ENCODE results near the gene CEPT1. TPM values are rescaled to one million over a fixed set of nuclear protein-coding genes. Genes with fewer than 3 reads are reported as not detected.

CEPT1 gene
- polyA plus RNA-seq, 4 donors: 10.0 to 62.1 (median 18.2) TPM

DNA sequence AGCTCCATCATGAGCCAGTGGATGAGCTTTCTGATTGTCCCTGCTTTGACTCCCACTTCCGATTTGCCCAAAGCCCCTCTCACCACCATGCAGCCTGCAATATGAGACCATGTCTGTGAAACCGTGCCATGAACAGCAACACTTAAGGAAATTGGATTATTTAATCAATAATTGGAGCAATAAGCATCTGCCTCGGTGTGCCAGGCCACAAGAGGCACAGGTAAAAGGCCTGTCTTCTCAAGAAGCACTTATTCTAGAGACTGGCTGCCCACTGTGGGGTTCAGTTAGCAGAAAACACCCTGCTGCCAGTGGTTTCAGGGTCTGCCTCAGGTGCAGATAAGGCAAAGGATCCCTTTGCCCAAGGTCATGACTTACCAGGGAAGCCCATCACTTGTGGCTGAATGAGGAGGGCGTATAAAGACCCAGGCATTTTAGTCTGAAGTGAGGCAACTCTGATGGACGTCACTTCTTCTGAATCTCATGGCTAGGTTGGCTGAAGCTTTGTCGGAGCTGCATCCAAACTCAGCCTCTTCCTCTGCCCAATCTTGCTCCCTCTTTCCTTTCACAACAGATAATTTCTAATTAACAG lies 80.4 kb downstream of the CEPT1 start:
- Histone ChIP-seq H3K4me1 (ENCODE audit: control insufficient read depth in 3 of 3, insufficient read depth in 2 of 3, low read depth in 1 of 3, low read length in 2 of 3) (peaks cover 0 to 22% (median 3%) of the 10 kb centered on the region in 3 donors), H3K9me3 (ENCODE audit: control insufficient read depth in 2 of 2, insufficient read depth in 1 of 2, low read depth in 1 of 2, low read length in 1 of 2) (no peaks in the 10 kb centered on the region), H3K36me3 (ENCODE audit: control insufficient read depth in 3 of 3, insufficient read depth in 2 of 3, low read depth in 1 of 3, low read length in 3 of 3) (no peaks in the 10 kb centered on the region), H3K27me3 (ENCODE audit: control insufficient read depth in 3 of 3, insufficient read depth in 3 of 3, low read length in 3 of 3) (no peaks in the 10 kb centered on the region), H3K4me3 (ENCODE audit: low read depth in 1 of 3, low read length in 3 of 3) (no peak overlapping the region), H3K27ac (ENCODE audit: low read depth in 1 of 3, low read length in 2 of 3) (peak overlapping the region in 1 of 3 donors; percentile 63)
- 79 to 84% (median 83%) methylated on average over 6 of the region's 6 CpGs for WGBS, 3 donors
- FAIRE-seq: no peak
- DNase-seq: no peak

DNA sequence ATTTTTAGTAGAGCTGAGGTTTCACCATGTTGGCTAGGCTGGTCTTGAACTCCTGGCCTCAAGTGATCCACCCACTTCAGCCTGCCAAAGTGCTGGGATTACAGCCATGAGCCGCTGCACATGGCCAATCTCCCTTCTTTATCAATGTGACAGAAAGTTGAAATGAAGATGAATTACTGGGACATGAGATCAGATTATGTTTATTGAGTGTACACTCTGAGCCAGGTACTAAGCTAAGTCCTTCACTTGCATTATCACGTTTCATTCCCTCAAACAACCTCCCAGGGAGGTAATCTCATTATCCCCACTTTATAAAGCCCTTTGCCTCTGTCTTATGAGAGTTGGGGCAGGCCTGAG lies 81.2 kb downstream of the CEPT1 start:
- FAIRE-seq (no peak), DNase-seq (no peak)
- peak overlapping the region in 2 of 3 donors; percentile 27 to 45 for H3K27ac ChIP-seq (ENCODE audit: low read depth in 1 of 3, low read length in 2 of 3)
- H3K4me3 ChIP-seq (ENCODE audit: low read depth in 1 of 3, low read length in 3 of 3): no peak overlapping the region
- H3K36me3 ChIP-seq (ENCODE audit: control insufficient read depth in 3 of 3, insufficient read depth in 2 of 3, low read depth in 1 of 3, low read length in 3 of 3): no peaks in the 10 kb centered on the region
- H3K27me3 ChIP-seq (ENCODE audit: control insufficient read depth in 3 of 3, insufficient read depth in 3 of 3, low read length in 3 of 3): no peaks in the 10 kb centered on the region
- WGBS, 3 donors: 13 to 27% (median 23%) methylated on average over 2 of the region's 2 CpGs
- no peaks in the 10 kb centered on the region for H3K9me3 ChIP-seq (ENCODE audit: control insufficient read depth in 2 of 2, insufficient read depth in 1 of 2, low read depth in 1 of 2, low read length in 1 of 2)
- peaks cover 0 to 13% (median 3%) of the 10 kb centered on the region in 3 donors for H3K4me1 ChIP-seq (ENCODE audit: control insufficient read depth in 3 of 3, insufficient read depth in 2 of 3, low read depth in 1 of 3, low read length in 2 of 3)

DNA sequence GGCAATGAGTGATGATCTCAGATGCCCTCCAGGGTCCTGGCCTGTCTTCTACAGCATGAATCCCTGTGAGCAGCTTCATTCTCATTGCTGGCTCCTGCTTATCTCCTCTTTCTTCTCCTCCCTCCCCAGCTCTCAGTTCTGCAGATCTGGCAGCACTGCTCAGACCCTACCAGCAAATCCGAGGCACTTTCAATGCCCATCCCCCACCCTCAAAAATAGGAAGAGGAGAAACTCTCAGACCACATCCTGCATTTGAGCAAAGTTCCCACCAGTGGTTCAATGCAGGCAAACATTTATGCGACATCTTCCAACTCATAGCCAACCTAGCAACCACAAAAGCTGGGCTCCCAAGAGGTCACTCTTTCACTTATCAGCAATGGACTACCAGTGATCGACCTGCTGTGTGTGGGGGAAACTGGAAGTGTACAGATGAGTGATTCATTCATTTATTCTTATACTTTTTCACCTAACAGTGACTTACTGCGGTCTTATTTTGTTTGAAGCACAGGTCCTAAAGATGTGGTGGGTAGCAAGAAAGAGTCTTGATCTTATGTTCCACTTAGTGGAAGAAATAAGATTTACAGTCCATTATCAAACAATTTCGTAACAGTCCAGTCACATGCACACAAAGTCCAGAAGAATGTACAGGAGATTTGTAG lies 81.7 kb downstream of the CEPT1 start:
- H3K27ac ChIP-seq (ENCODE audit: low read depth in 1 of 3, low read length in 2 of 3): peak overlapping the region; percentile 9 to 53 (median 45)

DNA sequence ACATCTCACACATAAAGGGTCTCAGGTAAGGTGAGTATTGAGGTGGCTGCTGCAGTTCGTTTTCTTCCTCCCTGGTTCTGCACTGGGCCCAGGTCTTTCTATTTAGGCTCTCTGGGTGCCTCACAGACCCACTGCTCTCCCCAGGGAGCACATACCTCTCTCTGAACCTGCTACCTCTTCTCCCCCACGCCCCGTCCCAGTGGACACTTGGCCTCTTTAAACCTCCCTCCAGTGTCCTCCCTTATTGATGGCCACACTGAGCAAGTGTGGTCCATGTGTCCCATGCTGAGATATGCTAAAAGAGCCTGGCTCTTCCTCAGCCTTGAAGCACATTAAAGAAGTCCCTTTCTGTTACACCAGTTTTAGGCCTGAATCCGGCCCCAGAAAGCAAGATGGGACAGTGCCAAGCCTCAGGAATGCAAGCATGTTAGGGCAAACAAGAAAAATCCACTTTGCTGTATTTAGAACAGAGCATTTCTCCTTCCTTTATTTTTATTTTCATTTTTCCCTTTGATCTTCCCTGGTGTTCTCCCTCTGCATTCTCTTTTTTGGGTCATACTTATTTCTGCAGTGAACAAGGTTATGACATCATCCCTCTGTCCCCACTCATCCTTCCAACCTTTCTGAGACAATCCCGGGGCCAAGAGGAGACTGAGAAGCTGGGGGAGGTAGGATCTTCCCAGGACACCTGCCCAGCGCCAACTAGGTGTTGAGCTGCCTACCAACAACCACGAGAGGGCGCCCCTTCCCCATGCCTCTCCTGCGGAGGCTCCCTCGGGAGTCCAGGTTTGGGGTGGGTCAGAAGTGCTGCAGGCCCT lies 82.5 kb downstream of the CEPT1 start:
- no peaks in the 10 kb centered on the region for H3K36me3 ChIP-seq (ENCODE audit: control insufficient read depth in 3 of 3, insufficient read depth in 2 of 3, low read depth in 1 of 3, low read length in 3 of 3)
- 18 to 23% (median 22%) methylated on average over 10 of the region's 10 CpGs for WGBS, 3 donors
- H3K4me3 ChIP-seq (ENCODE audit: low read depth in 1 of 3, low read length in 3 of 3): no peak overlapping the region
- no peaks in the 10 kb centered on the region for H3K27me3 ChIP-seq (ENCODE audit: control insufficient read depth in 3 of 3, insufficient read depth in 3 of 3, low read length in 3 of 3)
- FAIRE-seq (no peak), DNase-seq (peak; percentile 73 to 81)
- peaks cover 0 to 6% (median 3%) of the 10 kb centered on the region in 3 donors for H3K4me1 ChIP-seq (ENCODE audit: control insufficient read depth in 3 of 3, insufficient read depth in 2 of 3, low read depth in 1 of 3, low read length in 2 of 3)
- no peaks in the 10 kb centered on the region for H3K9me3 ChIP-seq (ENCODE audit: control insufficient read depth in 2 of 2, insufficient read depth in 1 of 2, low read depth in 1 of 2, low read length in 1 of 2)
- H3K27ac ChIP-seq (ENCODE audit: low read depth in 1 of 3, low read length in 2 of 3): peak overlapping the region in 2 of 3 donors; percentile 34 to 53

More for the DNA sequence above, 81.7 kb downstream of the CEPT1 start:
- WGBS, 3 donors: 46 to 52% (median 51%) methylated on average over 4 to 5 of the region's 5 CpGs
- Histone ChIP-seq H3K36me3 (ENCODE audit: control insufficient read depth in 3 of 3, insufficient read depth in 2 of 3, low read depth in 1 of 3, low read length in 3 of 3) (no peaks in the 10 kb centered on the region), H3K27me3 (ENCODE audit: control insufficient read depth in 3 of 3, insufficient read depth in 3 of 3, low read length in 3 of 3) (no peaks in the 10 kb centered on the region), H3K4me1 (ENCODE audit: control insufficient read depth in 3 of 3, insufficient read depth in 2 of 3, low read depth in 1 of 3, low read length in 2 of 3) (peaks cover 0 to 8% (median 3%) of the 10 kb centered on the region in 3 donors), H3K9me3 (ENCODE audit: control insufficient read depth in 2 of 2, insufficient read depth in 1 of 2, low read depth in 1 of 2, low read length in 1 of 2) (no peaks in the 10 kb centered on the region), H3K4me3 (ENCODE audit: low read depth in 1 of 3, low read length in 3 of 3) (no peak overlapping the region)
- DNase-seq: peak; percentile 53 to 61
- no peak for FAIRE-seq

DNA sequence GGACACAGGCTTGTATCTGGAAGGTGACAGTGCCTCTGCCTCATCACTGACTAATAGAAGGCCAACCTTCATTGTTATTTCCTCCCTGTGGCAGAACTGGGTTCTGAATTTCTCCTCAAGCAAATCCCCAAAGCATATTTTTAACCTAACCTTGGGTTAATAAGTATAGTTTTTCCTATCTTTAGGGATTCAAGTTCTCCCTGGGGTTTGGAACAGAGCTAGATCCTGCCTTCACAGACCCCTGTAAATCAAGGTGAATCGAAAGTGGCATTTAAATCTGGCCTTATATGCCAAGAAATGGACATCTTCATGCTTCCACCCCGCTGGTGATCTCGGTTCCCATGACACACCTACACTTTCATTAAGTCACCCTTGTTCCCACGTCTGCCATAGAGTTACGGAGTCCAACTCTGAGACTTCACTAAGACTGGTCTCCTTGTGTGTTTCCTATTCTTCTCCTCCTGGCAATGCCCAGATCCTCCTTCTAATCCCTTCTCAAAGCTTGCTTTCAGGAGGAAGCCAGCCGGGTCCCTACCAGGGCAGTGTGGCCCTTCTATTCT lies 83.2 kb downstream of the CEPT1 start:
- H3K4me1 ChIP-seq (ENCODE audit: control insufficient read depth in 3 of 3, insufficient read depth in 2 of 3, low read depth in 1 of 3, low read length in 2 of 3): peaks cover 0 to 6% (median 3%) of the 10 kb centered on the region in 3 donors

DNA sequence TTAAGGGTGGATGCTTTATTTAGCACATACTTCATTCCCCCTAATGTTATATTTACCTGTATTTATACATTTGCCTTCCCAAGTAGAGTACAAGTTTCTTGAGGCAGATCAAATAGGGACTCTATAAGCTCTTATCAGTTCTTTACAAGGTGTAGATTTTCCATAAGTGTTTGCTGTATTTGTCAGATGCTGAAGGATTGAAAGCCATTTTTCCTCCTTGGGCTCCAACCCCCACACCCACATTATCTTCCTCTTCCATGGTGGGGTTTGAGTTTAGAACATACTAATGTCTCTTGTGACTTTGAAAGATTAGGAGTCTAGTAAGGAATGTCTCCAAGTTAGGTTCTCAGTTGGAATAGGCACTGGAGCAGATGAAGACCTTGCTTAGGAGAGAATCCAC lies 85.1 kb downstream of the CEPT1 start:
- Histone ChIP-seq H3K4me1 (ENCODE audit: control insufficient read depth in 3 of 3, insufficient read depth in 2 of 3, low read depth in 1 of 3, low read length in 2 of 3) (peaks cover 0 to 6% (median 3%) of the 10 kb centered on the region in 3 donors), H3K27ac (ENCODE audit: low read depth in 1 of 3, low read length in 2 of 3) (no peak overlapping the region), H3K9me3 (ENCODE audit: control insufficient read depth in 2 of 2, insufficient read depth in 1 of 2, low read depth in 1 of 2, low read length in 1 of 2) (no peaks in the 10 kb centered on the region), H3K27me3 (ENCODE audit: control insufficient read depth in 3 of 3, insufficient read depth in 3 of 3, low read length in 3 of 3) (no peaks in the 10 kb centered on the region), H3K4me3 (ENCODE audit: low read depth in 1 of 3, low read length in 3 of 3) (no peak overlapping the region), H3K36me3 (ENCODE audit: control insufficient read depth in 3 of 3, insufficient read depth in 2 of 3, low read depth in 1 of 3, low read length in 3 of 3) (no peaks in the 10 kb centered on the region)
- DNase-seq: no peak
- no peak for FAIRE-seq

More for the DNA sequence above, 83.2 kb downstream of the CEPT1 start:
- DNase-seq: no peak
- Histone ChIP-seq H3K36me3 (ENCODE audit: control insufficient read depth in 3 of 3, insufficient read depth in 2 of 3, low read depth in 1 of 3, low read length in 3 of 3) (no peaks in the 10 kb centered on the region), H3K4me3 (ENCODE audit: low read depth in 1 of 3, low read length in 3 of 3) (no peak overlapping the region), H3K9me3 (ENCODE audit: control insufficient read depth in 2 of 2, insufficient read depth in 1 of 2, low read depth in 1 of 2, low read length in 1 of 2) (no peaks in the 10 kb centered on the region), H3K27ac (ENCODE audit: low read depth in 1 of 3, low read length in 2 of 3) (peak overlapping the region in 1 of 3 donors; percentile 34), H3K27me3 (ENCODE audit: control insufficient read depth in 3 of 3, insufficient read depth in 3 of 3, low read length in 3 of 3) (no peaks in the 10 kb centered on the region)
- 51 to 68% (median 65%) methylated on average over 6 of the region's 6 CpGs for WGBS, 3 donors
- no peak for FAIRE-seq

DNA sequence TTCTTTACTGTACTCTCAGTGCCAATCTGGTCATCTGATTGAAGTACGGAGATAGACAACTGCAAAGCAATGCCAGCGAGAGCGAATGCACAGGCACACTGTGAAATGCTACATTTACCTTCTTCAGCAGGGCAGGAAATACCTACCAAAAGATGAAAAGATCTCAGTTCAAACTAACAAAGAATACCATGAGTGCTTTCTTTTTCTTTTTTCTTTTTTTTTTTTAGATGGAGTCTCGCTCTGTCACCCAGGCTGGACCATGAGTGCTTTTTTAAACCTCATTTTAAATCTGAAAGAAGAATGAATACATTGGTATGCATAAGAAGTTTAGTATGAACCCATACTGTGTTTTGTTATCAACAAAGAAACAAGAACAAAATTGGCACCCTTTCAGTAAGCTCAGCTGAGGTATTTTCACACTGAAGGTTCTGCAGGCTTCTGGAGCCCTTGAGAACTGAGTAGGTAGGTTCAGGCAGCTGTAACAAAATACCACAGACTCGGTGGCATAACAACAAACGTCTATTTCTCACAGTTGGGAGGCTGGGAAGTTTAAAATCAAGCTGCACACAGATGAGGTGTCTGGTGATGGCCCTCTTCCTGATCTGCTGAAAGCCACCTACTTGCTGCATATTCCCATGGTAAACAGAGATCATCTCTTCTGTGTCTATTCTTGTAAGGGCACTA lies 85.8 kb downstream of the CEPT1 start:
- Histone ChIP-seq H3K36me3 (ENCODE audit: control insufficient read depth in 3 of 3, insufficient read depth in 2 of 3, low read depth in 1 of 3, low read length in 3 of 3) (no peaks in the 10 kb centered on the region), H3K4me1 (ENCODE audit: control insufficient read depth in 3 of 3, insufficient read depth in 2 of 3, low read depth in 1 of 3, low read length in 2 of 3) (peaks cover 0 to 6% (median 3%) of the 10 kb centered on the region in 3 donors), H3K4me3 (ENCODE audit: low read depth in 1 of 3, low read length in 3 of 3) (no peak overlapping the region), H3K27ac (ENCODE audit: low read depth in 1 of 3, low read length in 2 of 3) (peak overlapping the region in 1 of 3 donors; percentile 57), H3K9me3 (ENCODE audit: control insufficient read depth in 2 of 2, insufficient read depth in 1 of 2, low read depth in 1 of 2, low read length in 1 of 2) (no peaks in the 10 kb centered on the region), H3K27me3 (ENCODE audit: control insufficient read depth in 3 of 3, insufficient read depth in 3 of 3, low read length in 3 of 3) (no peaks in the 10 kb centered on the region)
- DNase-seq: no peak
- no peak for FAIRE-seq
- WGBS, 3 donors: 52 to 59% (median 57%) methylated on average over 6 of the region's 6 CpGs

DNA sequence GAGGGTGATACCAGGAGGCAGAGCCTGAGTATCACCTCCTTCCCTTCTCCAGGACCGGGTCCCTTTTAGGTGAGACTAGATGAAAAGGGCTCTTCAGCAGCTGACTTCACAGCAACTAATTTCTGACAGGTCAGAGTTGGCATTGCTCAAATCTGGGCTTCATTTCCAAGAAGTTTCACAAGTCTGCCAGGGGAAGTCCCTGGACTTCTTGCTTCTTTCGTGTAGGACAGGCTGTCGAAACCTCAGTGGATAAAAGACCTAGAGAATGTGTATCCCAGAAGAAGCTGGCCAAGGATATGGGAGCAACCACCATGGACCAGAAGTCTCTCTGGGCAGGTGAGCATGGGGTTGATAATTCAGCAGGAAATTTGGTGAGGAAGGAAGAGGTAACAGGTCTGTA lies 87.4 kb downstream of the CEPT1 start, which contains the start of gene CHI3L2:
Gene CHI3L2, plus strand, starts transcription at position 280 of the 400 bp plus-strand sequence. Its CDS starts 17 bp downstream, at position 297.
- DNase-seq (no peak), FAIRE-seq (no peak)
- 67 to 85% (median 78%) methylated on average over 3 of the region's 3 CpGs for WGBS, 3 donors
- H3K27me3 ChIP-seq (ENCODE audit: control insufficient read depth in 3 of 3, insufficient read depth in 3 of 3, low read length in 3 of 3): no peaks in the 10 kb centered on the region
- H3K9me3 ChIP-seq (ENCODE audit: control insufficient read depth in 2 of 2, insufficient read depth in 1 of 2, low read depth in 1 of 2, low read length in 1 of 2): no peaks in the 10 kb centered on the region
- H3K4me1 ChIP-seq (ENCODE audit: control insufficient read depth in 3 of 3, insufficient read depth in 2 of 3, low read depth in 1 of 3, low read length in 2 of 3): peaks cover 0 to 3% (median 1%) of the 10 kb centered on the region in 3 donors
- H3K27ac ChIP-seq (ENCODE audit: low read depth in 1 of 3, low read length in 2 of 3): no peak within 1 kb of the TSS
- H3K36me3 ChIP-seq (ENCODE audit: control insufficient read depth in 3 of 3, insufficient read depth in 2 of 3, low read depth in 1 of 3, low read length in 3 of 3): no peaks in the 10 kb centered on the region
- H3K4me3 ChIP-seq (ENCODE audit: low read depth in 1 of 3, low read length in 3 of 3): no peak within 1 kb of the TSS
